Esophagus muscularis mucosa (tissue), 4 donors: ENCODE results near the gene COX7A2. TPM values are rescaled to one million over a fixed set of nuclear protein-coding genes. Genes with fewer than 3 reads are reported as not detected.

Source experiments
- DNase-seq: peaks from one replicate; pipeline ENCODE4 v3.0.0-alpha.2; 2017; ENCODE audit errors: extremely low spot score
- H3K27ac ChIP-seq, 4 donors: fragments of 200-600 bp; sonication (generic); replicated peaks in 1 of 4; 1 replicate in 3 of 4; 2 replicates in 1 of 4; pipeline ENCODE4 v1.5.1; 2016 to 2019; ENCODE audit warnings: mild to moderate bottlenecking in 1 of 4
- H3K27me3 ChIP-seq, 4 donors: fragments of 200-600 bp; sonication (generic); one replicate each; pipeline versions ENCODE4 v1.5.1 to v1.6.0; 2016 to 2019
- H3K36me3 ChIP-seq, 4 donors: fragments of 200-600 bp; sonication (generic); one replicate each; pipeline ENCODE4 v1.5.1; 2016 to 2019
- H3K4me1 ChIP-seq, 4 donors: fragments of 200-600 bp; sonication (generic); one replicate each; pipeline ENCODE4 v1.5.1; 2016 to 2019
- H3K4me3 ChIP-seq, 4 donors: fragments of 200-600 bp; sonication (generic); 1 replicate in 2 of 4; 2 replicates in 2 of 4; pipeline ENCODE4 v1.5.1; 2016 to 2019; ENCODE audit warnings: mild to moderate bottlenecking in 4 of 4, moderate library complexity in 1 of 4
- H3K9me3 ChIP-seq, 4 donors: fragments of 200-600 bp; sonication (generic); 1 replicate in 3 of 4; 2 replicates in 1 of 4; pipeline ENCODE4 v1.5.1; 2016 to 2019
- CTCF ChIP-seq, 3 experiments: fragments of 200-600 bp in 2 of 3; fragments of 450-650 bp in 1 of 3; sonication (generic) in 2 of 3; IDR thresholded peaks; one replicate each; pipeline ENCODE4 v1.5.1; 2017 to 2019; ENCODE audit warnings: antibody characterized with exemption in 3 of 3, mild to moderate bottlenecking in 2 of 3, moderate library complexity in 1 of 3
- EP300 ChIP-seq: sonication (generic); formaldehyde crosslinking; IDR thresholded peaks from one replicate; pipeline ENCODE4 v1.6.1; 2017; ENCODE audit warnings: antibody characterized with exemption
- POLR2A ChIP-seq: fragments of 450-650 bp; IDR thresholded peaks from one replicate; pipeline ENCODE4 v1.6.1; 2017; ENCODE audit warnings: antibody characterized with exemption, moderate library complexity, mild to moderate bottlenecking, low read depth
- POLR2AphosphoS5 ChIP-seq, 2 donors: sonication (generic); formaldehyde crosslinking; IDR thresholded peaks; one replicate each; pipeline ENCODE4 v1.6.1; 2017; ENCODE audit warnings: antibody characterized with exemption in 2 of 2
- WGBS: methylation state at CpG from one replicate; pipeline ENCODE4 v1.1.5; 2018; 5-methylcytosine and 5-hydroxymethylcytosine counted together
- intact Hi-C: fragments of 100-400 bp; cut with DNase I; formaldehyde crosslinking; loops from one replicate; pipeline ENCODE4 v1.15.1; 2023
- total RNA-seq, 4 donors: library from RNA; depleted of rRNA; stranded (reverse); fragments of >200 nt; gene quantifications; one replicate each; pipeline versions ENCODE4 v1.1.0 to v1.2.1, GENCODE V29; 2016

COX7A2 gene
- total RNA-seq, 4 donors from 2014 or later: 126 to 480 (median 300) TPM

- TF ChIP-seq POLR2A: no peak
- no peak for TF ChIP-seq EP300
- no peak for TF ChIP-seq CTCF (IDR thresholded peaks at IDR 0.05)
- TF ChIP-seq POLR2AphosphoS5 (IDR thresholded peaks at IDR 0.05): no peak
Measured at GRCh38 chr6:75201021-75201420, 42.6 kb downstream of the COX7A2 start.

GRCh38 chr6:75199889-75200288 is 43.7 kb downstream of the COX7A2 start:
- no peak overlapping the region for H3K4me3 ChIP-seq
- peak overlapping the region; percentile 40 to 96 (median 94) for H3K27ac ChIP-seq
- intact Hi-C loops: loop anchor here (5.0 to 10.0 kb wide), 3 partner anchors 83 to 595 kb away; no protein-coding TSS in a partner anchor
- no peak for DNase-seq
- no peaks in the 10 kb centered on the region for H3K36me3 ChIP-seq
- H3K27me3 ChIP-seq: peaks cover 0 to 5% (median 0%) of the 10 kb centered on the region in 4 donors
- H3K4me1 ChIP-seq: peaks cover 10 to 76% (median 67%) of the 10 kb centered on the region in 4 donors
- no peaks in the 10 kb centered on the region for H3K9me3 ChIP-seq
- 67% methylated on average over 3 of the region's 3 CpGs for WGBS
- TF ChIP-seq POLR2AphosphoS5 (IDR thresholded peaks at IDR 0.05): no peak
- no peak for TF ChIP-seq EP300
- no peak for TF ChIP-seq POLR2A

More at GRCh38 chr6:75201021-75201420, 42.6 kb downstream of the COX7A2 start:
- no peaks in the 10 kb centered on the region for H3K9me3 ChIP-seq
- H3K4me3 ChIP-seq: no peak overlapping the region
- H3K27me3 ChIP-seq: peaks cover 0 to 7% (median 0%) of the 10 kb centered on the region in 4 donors
- no peak for DNase-seq
- H3K27ac ChIP-seq: peak overlapping the region; percentile 93 to 96 (median 94)
- intact Hi-C loops: loop anchor here (5.0 to 10.0 kb wide), 3 partner anchors 84 to 596 kb away; no protein-coding TSS in a partner anchor
- WGBS: 8% methylated on average over 1 of the region's 1 CpG
- no peaks in the 10 kb centered on the region for H3K36me3 ChIP-seq
- peaks cover 22 to 83% (median 74%) of the 10 kb centered on the region in 4 donors for H3K4me1 ChIP-seq

GRCh38 chr6:75196081-75196687 is 47.4 kb downstream of the COX7A2 start:
- Histone ChIP-seq H3K9me3 (no peaks in the 10 kb centered on the region), H3K4me1 (peaks cover 0 to 41% (median 36%) of the 10 kb centered on the region in 4 donors), H3K27me3 (no peaks in the 10 kb centered on the region), H3K36me3 (peaks cover 0 to 26% (median 4%) of the 10 kb centered on the region in 4 donors), H3K4me3 (no peak overlapping the region), H3K27ac (no peak overlapping the region)
- TF ChIP-seq POLR2AphosphoS5 (IDR thresholded peaks at IDR 0.05) (no peak), EP300 (no peak), POLR2A (no peak), CTCF (IDR thresholded peaks at IDR 0.05) (no peak)
- no peak for DNase-seq
- intact Hi-C loops: no loop called here
- 35% methylated on average over 2 of the region's 2 CpGs for WGBS

- intact Hi-C loops: loop anchor here (5.0 kb wide), 1 partner anchor 51 kb away; no protein-coding TSS in a partner anchor
- no peak for TF ChIP-seq POLR2AphosphoS5 (IDR thresholded peaks at IDR 0.05)
- no peak for TF ChIP-seq CTCF (IDR thresholded peaks at IDR 0.05)
- no peak for TF ChIP-seq POLR2A
- Histone ChIP-seq H3K4me1 (peaks cover 0 to 4% (median 0%) of the 10 kb centered on the region in 4 donors), H3K27ac (no peak overlapping the region), H3K27me3 (no peaks in the 10 kb centered on the region), H3K9me3 (no peaks in the 10 kb centered on the region), H3K4me3 (no peak overlapping the region), H3K36me3 (peaks cover 0 to 68% (median 11%) of the 10 kb centered on the region in 4 donors)
- DNase-seq: no peak
- WGBS: 63% methylated on average over 3 of the region's 3 CpGs
Measured at GRCh38 chr6:75188221-75188925, 55.2 kb downstream of the COX7A2 start.

Other genes with a start within 250 kb of the COX7A2 start
- gene COL12A1, start 37.7 kb downstream of the COX7A2 start, total RNA-seq: 100 to 1,000 TPM; 309 to 477 (median 376) TPM
- gene TMEM30A, start 41.0 kb upstream of the COX7A2 start, total RNA-seq: 100 to 1,000 TPM in 1 of 4 donors, 10 to 100 TPM in 3; 87.6 to 102 (median 91.9) TPM
- 10 to 100 TPM; 41.7 to 53.3 (median 48.4) TPM for gene FILIP1, start 250.0 kb upstream of the COX7A2 start, total RNA-seq